GM12865 (cell line): ENCODE results near the gene UBQLN4.
A peak's percentile ranks its signal among the peaks of the same experiment; 100 is the strongest.

Source experiments
- DNase-seq: peaks from one replicate; pipeline ENCODE4 v3.0.0; 2010; ENCODE audit warnings: low read depth
- H3K4me3 ChIP-seq: 2 replicates; pipeline ENCODE4 v1.5.1; 2011; ENCODE audit warnings: mild to moderate bottlenecking, low read depth, low read length, control low read depth
- CTCF ChIP-seq: IDR thresholded peaks from 2 replicates; pipeline ENCODE4 v1.5.1; 2011; ENCODE audit warnings: low read length, control low read depth, low read depth, inconsistent platforms; ENCODE audit not compliant: insufficient read depth; ENCODE audit errors: missing control alignments

UBQLN4 gene

DNA sequence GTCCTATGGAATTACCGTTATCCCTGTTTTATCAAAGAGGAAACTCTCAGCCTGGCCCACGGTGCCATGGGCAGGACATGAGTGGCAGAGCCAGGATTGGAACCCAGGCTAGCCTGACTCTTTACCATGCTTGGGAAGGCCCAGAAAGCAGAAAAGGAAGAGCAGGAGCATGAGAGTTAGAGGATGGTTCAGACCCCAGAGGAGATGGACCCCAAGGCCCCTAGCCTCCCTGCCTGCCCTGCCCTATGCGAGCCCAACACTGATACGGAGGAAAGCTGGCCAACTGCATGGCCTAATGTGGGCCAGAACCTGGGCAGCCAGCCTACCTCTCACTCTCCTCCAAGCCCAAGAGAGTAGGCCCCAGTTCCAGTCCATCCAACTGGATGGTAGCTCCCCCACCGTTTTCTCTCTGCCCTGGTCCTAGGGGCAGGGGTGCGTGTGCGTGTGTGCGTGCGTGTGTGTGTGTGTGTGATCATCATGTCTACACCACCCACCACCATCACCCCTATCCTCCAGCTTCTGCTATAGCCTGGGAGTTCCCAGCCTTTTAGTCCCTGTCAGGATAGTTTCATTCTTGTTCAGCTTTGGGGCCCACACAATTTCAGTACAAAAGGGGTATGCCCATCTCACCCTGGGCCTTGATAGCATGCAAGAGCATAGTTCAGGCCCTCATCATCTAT lies 44.0 kb upstream of the UBQLN4 start:
- H3K4me3 ChIP-seq, result no peak overlapping the region
- peak; percentile 83 for DNase-seq
- no peak for TF ChIP-seq CTCF

- peak overlapping the region; percentile 24 for H3K4me3 ChIP-seq
- DNase-seq, result peak; percentile 97
- peak; percentile 99 for TF ChIP-seq CTCF
Measured at GRCh38 chr1:156096640-156097391, 43.2 kb upstream of the UBQLN4 start.

DNA sequence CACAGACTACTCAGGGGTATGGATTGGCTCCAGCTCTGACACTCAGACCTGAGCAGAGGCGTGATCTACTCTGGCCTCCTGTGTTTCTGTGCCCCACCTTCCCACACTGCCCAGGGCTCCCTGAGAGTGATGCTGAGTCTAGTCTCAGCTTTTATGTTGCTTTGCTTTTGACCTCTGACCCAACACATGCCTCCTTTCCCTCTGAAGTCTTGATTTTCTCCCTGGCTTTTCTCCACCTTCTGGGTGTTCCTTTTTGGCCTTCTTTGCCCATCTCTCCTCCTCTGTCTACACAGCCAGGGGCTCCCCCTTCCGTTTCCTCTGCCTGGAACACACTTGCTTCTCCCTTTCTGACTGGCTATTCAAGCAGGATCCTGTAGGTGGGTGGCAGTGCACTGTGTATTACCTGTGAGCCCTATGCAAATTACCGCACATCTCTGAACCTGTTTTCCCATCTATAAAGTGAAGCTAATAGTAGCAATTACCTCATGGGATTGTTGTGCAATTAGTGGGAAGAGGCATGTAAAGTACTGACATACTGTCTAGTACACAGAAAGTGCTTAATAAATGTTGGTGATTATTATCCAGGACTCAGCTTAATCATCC lies 42.4 kb upstream of the UBQLN4 start:
- DNase-seq, result peak; percentile 49
- H3K4me3 ChIP-seq, result peak overlapping the region; percentile 24
- TF ChIP-seq CTCF, result no peak

GRCh38 chr1:156091610-156092009 lies 38.0 kb upstream of the UBQLN4 start:
- TF ChIP-seq CTCF, result no peak
- DNase-seq, result no peak

DNA sequence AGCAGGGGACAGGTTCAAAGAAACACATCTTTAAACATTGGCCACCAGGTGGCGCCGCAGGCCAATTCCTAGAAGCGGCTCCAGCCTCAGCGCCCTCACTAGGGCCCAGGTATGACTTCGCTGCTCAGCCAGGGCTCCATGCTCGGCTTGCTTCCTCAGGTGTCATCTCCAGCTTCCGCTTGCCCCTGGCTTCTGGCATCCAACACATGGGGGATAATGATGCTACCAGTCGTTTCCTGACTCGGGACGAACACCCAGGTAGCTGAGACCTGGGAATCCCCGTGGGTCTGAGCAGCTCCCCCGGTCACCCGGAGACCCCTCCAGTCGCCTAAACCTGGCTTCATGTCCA lies 37.2 kb upstream of the UBQLN4 start:
- TF ChIP-seq CTCF, result peak; percentile 72
- no peak overlapping the region for H3K4me3 ChIP-seq
- peak; percentile 92 for DNase-seq

More at GRCh38 chr1:156091610-156092009, 38.0 kb upstream of the UBQLN4 start:
- no peak overlapping the region for H3K4me3 ChIP-seq

DNA sequence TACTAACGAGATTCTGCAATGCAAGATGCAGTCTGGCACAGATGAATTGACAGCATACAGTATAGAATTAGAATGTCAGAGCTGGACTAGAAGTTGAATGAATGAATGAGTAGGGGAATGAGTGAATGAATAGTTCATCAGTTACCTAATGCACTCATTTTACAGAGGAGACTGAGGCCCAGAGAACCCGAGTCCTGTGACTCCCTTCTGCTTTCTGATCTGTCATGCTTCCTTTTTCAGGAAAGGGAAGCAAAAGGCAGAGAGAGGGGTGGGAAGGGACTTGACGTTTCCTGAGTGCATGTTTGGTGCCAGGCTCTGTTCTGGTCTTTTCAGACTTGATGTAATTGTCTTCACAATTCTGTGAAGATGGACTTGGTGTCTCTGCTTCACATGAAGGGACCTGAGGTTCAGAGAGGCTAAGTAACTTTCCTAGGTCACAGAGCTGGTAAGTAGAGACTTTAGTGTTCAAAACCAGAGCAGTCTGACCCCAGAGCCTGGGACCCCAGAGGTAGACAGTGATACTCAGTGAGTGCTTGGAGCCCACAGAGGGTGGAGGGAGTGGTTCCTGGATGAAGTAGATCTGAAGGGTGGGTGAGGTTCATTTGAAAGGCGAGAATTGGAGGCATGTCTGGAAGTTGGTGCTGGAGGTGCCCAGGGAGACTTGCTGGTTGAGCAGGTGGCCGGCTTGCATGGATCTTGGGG lies 36.7 kb upstream of the UBQLN4 start:
- no peak for DNase-seq
- no peak overlapping the region for H3K4me3 ChIP-seq
- no peak for TF ChIP-seq CTCF
